ENCODE data around the gene MPG. TPM values are rescaled to one million over a fixed set of nuclear protein-coding genes. Genes with fewer than 3 reads are reported as not detected.
A peak's percentile ranks its signal among the peaks of the same experiment; 100 is the strongest.

Gene MPG
- total and polyA plus RNA-seq, 7 donors, result 52.2 to 118 (median 74.3) TPM

GRCh38 chr16:102060-102855 is 24.2 kb downstream of the MPG start:
- 81 to 87% methylated on average over 19 of the region's 19 CpGs for WGBS, 2 donors
- Histone ChIP-seq H3K27ac (peak overlapping the region; percentile 43 to 62 (median 52)), H3K9me3 (no peaks in the 10 kb centered on the region), H3K4me1 (peaks cover 0 to 16% (median 4%) of the 10 kb centered on the region in 4 donors), H3K4me3 (no peak overlapping the region), H3K27me3 (no peaks in the 10 kb centered on the region), H3K36me3 (peaks cover 0 to 17% (median 6%) of the 10 kb centered on the region in 4 donors)
- peak; percentile 80 for DNase-seq
- TF ChIP-seq POLR2AphosphoS5 (IDR thresholded peaks at IDR 0.05), result peak in 2 of 4 donors; percentile 20 to 35
- no peak for TF ChIP-seq CTCF (IDR thresholded peaks at IDR 0.05)
- intact Hi-C loops (cut with DNase I), result no loop called here

GRCh38 chr16:104355-104754 is 26.3 kb downstream of the MPG start:
- no peak for TF ChIP-seq POLR2A (IDR thresholded peaks at IDR 0.05)
- no peak for TF ChIP-seq EP300 (IDR thresholded peaks at IDR 0.05)
- TF ChIP-seq CTCF (IDR thresholded peaks at IDR 0.05), result no peak
- TF ChIP-seq POLR2AphosphoS5 (IDR thresholded peaks at IDR 0.05), result no peak
- Histone ChIP-seq H3K27ac (no peak overlapping the region), H3K36me3 (peaks cover 0 to 11% (median 4%) of the 10 kb centered on the region in 4 donors), H3K4me3 (no peak overlapping the region), H3K9me3 (no peaks in the 10 kb centered on the region), H3K27me3 (no peaks in the 10 kb centered on the region), H3K4me1 (peaks cover 0 to 15% (median 0%) of the 10 kb centered on the region in 4 donors)
- DNase-seq, result no peak
- 89 to 93% methylated on average over 5 of the region's 5 CpGs for WGBS, 2 donors
- intact Hi-C loops (cut with DNase I), result no loop called here

- H3K9me3 ChIP-seq, result no peaks in the 10 kb centered on the region
- H3K4me3 ChIP-seq, result no peak overlapping the region
- peaks cover 0 to 15% (median 0%) of the 10 kb centered on the region in 4 donors for H3K4me1 ChIP-seq
- 75 to 87% methylated on average over 3 of the region's 3 CpGs for WGBS, 2 donors
- intact Hi-C loops (cut with DNase I), result no loop called here
- no peak overlapping the region for H3K27ac ChIP-seq
- peaks cover 0 to 17% (median 6%) of the 10 kb centered on the region in 4 donors for H3K36me3 ChIP-seq
- TF ChIP-seq POLR2AphosphoS5 (IDR thresholded peaks at IDR 0.05) (no peak), CTCF (IDR thresholded peaks at IDR 0.05) (no peak), EP300 (IDR thresholded peaks at IDR 0.05) (no peak), POLR2A (IDR thresholded peaks at IDR 0.05) (no peak)
- H3K27me3 ChIP-seq, result no peaks in the 10 kb centered on the region
- no peak for DNase-seq
Measured at GRCh38 chr16:104928-105327, 26.9 kb downstream of the MPG start.

- no peaks in the 10 kb centered on the region for H3K9me3 ChIP-seq
Measured at GRCh38 chr16:105521-105920, 27.5 kb downstream of the MPG start.

More at GRCh38 chr16:105521-105920, 27.5 kb downstream of the MPG start:
- Histone ChIP-seq H3K36me3 (peaks cover 0 to 18% (median 8%) of the 10 kb centered on the region in 4 donors), H3K27ac (no peak overlapping the region), H3K4me1 (peaks cover 0 to 15% (median 0%) of the 10 kb centered on the region in 4 donors), H3K4me3 (no peak overlapping the region), H3K27me3 (no peaks in the 10 kb centered on the region)
- intact Hi-C loops (cut with DNase I), result no loop called here
- WGBS, 2 donors, result 95 to 96% methylated on average over 6 of the region's 6 CpGs
- DNase-seq, result no peak
- TF ChIP-seq EP300 (IDR thresholded peaks at IDR 0.05) (no peak), POLR2AphosphoS5 (IDR thresholded peaks at IDR 0.05) (no peak), CTCF (IDR thresholded peaks at IDR 0.05) (no peak)

Data from sigmoid colon (tissue), 7 donors.